ENCODE data around the gene CYB5R3.
"Not testable (repeated sequence)": the region's sequence is repeated elsewhere in the genome, so short reads cannot be mapped to it uniquely, and the experiment has no call there.

The CYB5R3 gene

GRCh38 chr22:42622061-42622710 is 27.0 kb downstream of the CYB5R3 start:
- Histone ChIP-seq H3K9me3 (no peaks in the 10 kb centered on the region), H3K27ac (no peak overlapping the region), H3K4me1 (ENCODE audit: control insufficient read depth in 1 of 2, insufficient read depth in 1 of 2, low read depth in 1 of 2, low read length in 1 of 2) (peaks cover 10 to 23% of the 10 kb centered on the region in 2 experiments), H3K4me3 (ENCODE audit: low read depth in 1 of 2, low read length in 1 of 2) (no peak overlapping the region), H3K27me3 (no peaks in the 10 kb centered on the region), H3K36me3 (peaks cover 57% of the 10 kb centered on the region)
- TF ChIP-seq, protein P1, sequence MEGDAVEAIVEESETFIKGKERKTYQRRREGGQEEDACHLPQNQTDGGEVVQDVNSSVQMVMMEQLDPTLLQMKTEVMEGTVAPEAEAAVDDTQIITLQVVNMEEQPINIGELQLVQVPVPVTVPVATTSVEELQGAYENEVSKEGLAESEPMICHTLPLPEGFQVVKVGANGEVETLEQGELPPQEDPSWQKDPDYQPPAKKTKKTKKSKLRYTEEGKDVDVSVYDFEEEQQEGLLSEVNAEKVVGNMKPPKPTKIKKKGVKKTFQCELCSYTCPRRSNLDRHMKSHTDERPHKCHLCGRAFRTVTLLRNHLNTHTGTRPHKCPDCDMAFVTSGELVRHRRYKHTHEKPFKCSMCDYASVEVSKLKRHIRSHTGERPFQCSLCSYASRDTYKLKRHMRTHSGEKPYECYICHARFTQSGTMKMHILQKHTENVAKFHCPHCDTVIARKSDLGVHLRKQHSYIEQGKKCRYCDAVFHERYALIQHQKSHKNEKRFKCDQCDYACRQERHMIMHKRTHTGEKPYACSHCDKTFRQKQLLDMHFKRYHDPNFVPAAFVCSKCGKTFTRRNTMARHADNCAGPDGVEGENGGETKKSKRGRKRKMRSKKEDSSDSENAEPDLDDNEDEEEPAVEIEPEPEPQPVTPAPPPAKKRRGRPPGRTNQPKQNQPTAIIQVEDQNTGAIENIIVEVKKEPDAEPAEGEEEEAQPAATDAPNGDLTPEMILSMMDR (IDR thresholded peaks at IDR 0.05), result no peak

GRCh38 chr22:42621505-42622002 is 27.6 kb downstream of the CYB5R3 start:
- H3K27me3 ChIP-seq, result no peaks in the 10 kb centered on the region
- H3K4me1 ChIP-seq (ENCODE audit: control insufficient read depth in 1 of 2, insufficient read depth in 1 of 2, low read depth in 1 of 2, low read length in 1 of 2), result peaks cover 10 to 23% of the 10 kb centered on the region in 2 experiments
- TF ChIP-seq, protein P1 (IDR thresholded peaks at IDR 0.05), result peak; percentile 82
- peaks cover 51% of the 10 kb centered on the region for H3K36me3 ChIP-seq
- H3K27ac ChIP-seq, result no peak overlapping the region
- H3K9me3 ChIP-seq, result no peaks in the 10 kb centered on the region
- no peak overlapping the region for H3K4me3 ChIP-seq (ENCODE audit: low read depth in 1 of 2, low read length in 1 of 2)

DNA sequence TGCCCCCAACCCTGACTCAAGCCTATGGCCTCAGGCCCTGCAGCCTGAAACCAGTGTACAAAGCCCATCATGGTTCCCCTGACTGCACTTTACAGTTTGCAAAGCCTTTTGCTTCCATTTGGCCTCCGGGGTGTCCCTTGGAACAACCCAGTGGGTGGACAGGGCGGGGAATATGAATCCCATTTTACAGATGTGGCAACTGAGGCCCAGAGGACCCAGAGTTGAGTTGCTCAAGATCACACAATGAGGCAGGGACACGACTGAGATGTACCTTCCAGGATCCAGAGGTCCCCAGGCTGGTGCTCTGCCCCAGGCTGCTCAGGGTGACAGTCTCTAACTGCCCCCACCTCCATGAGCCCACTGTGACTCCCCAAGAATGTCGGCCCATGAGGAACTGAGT is 29.1 kb downstream of the CYB5R3 start:
- TF ChIP-seq, protein P1 (IDR thresholded peaks at IDR 0.05), result no peak
- no peak overlapping the region for H3K4me3 ChIP-seq (ENCODE audit: low read depth in 1 of 2, low read length in 1 of 2)
- peaks cover 21 to 35% of the 10 kb centered on the region in 2 experiments for H3K4me1 ChIP-seq (ENCODE audit: control insufficient read depth in 1 of 2, insufficient read depth in 1 of 2, low read depth in 1 of 2, low read length in 1 of 2)
- no peaks in the 10 kb centered on the region for H3K27me3 ChIP-seq
- no peaks in the 10 kb centered on the region for H3K9me3 ChIP-seq
- no peak overlapping the region for H3K27ac ChIP-seq
- H3K36me3 ChIP-seq, result peaks cover 36% of the 10 kb centered on the region

DNA sequence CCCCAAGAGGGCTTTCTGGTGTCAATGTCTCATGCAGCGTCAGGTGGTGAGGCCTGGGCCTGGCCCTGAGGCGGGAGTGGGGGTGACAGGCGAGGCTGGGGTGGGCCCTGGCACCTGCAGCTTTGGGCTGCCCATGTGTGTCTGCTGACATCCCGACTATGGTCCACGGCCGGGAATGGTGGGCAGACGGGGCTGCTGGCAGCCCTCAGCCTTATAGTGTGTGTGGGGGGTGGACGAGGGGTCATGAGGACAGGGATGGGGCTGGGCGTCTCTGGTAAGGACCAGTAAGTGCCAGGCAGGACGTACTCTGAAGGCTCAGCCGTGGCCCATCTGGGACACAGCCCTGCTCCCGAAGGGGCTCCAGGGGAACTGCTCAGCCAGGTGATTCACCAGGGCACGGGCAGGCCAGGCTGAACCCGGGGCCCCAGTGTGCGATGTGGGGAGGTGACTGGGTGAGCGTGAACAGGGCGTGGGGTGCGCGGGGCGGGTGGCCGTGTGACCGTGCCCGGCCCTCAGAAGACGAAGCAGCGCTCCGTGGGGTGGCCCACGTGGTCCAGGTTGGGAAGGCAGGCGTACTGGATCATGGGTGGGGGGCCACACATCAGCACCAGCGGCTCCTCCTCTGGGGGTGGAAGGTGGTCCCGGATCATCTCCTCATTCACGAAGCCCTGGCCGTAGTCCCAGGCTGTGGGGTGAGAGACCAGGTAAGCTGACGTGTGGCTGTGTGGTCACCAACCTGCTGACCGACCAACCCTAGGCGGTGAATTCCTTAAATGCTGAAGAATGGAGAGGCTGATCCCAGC is 29.7 kb downstream of the CYB5R3 start:
- Histone ChIP-seq H3K4me1 (ENCODE audit: control insufficient read depth in 1 of 2, insufficient read depth in 1 of 2, low read depth in 1 of 2, low read length in 1 of 2) (peaks cover 21 to 31% of the 10 kb centered on the region in 2 experiments), H3K4me3 (ENCODE audit: low read depth in 1 of 2, low read length in 1 of 2) (no peak overlapping the region), H3K36me3 (peaks cover 32% of the 10 kb centered on the region), H3K27ac (no peak overlapping the region), H3K9me3 (no peaks in the 10 kb centered on the region), H3K27me3 (no peaks in the 10 kb centered on the region)
- TF ChIP-seq, protein P1 (IDR thresholded peaks at IDR 0.05), result no peak

- Histone ChIP-seq H3K27ac (no peak overlapping the region), H3K27me3 (no peaks in the 10 kb centered on the region), H3K36me3 (peaks cover 16% of the 10 kb centered on the region), H3K4me1 (ENCODE audit: control insufficient read depth in 1 of 2, insufficient read depth in 1 of 2, low read depth in 1 of 2, low read length in 1 of 2) (peaks cover 31 to 33% of the 10 kb centered on the region in 2 experiments), H3K9me3 (no peaks in the 10 kb centered on the region), H3K4me3 (ENCODE audit: low read depth in 1 of 2, low read length in 1 of 2) (no peak overlapping the region)
- TF ChIP-seq, protein P1 (IDR thresholded peaks at IDR 0.05), result no peak
Measured at GRCh38 chr22:42617155-42617983, 31.8 kb downstream of the CYB5R3 start.

DNA sequence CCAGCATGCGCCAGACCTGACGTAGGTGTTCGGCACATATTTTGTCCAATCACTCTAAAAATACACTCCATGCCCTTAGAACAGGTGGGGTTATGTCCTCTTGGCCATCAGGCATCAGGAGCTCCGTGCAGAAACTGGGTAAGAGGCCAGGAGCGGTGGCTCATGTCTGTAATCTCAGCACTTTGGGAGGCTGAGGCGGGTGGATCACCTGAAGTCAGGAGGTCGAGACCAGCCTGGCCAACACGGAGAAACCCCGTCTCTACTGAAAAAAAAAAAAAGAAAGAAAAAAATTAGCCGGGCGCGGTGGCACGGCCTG is 33.4 kb downstream of the CYB5R3 start:
- H3K4me3 ChIP-seq (ENCODE audit: low read depth in 1 of 2, low read length in 1 of 2), result peak overlapping the region; percentile 78 to 80
- H3K4me1 ChIP-seq (ENCODE audit: control insufficient read depth in 1 of 2, insufficient read depth in 1 of 2, low read depth in 1 of 2, low read length in 1 of 2), result peaks cover 34 to 39% of the 10 kb centered on the region in 2 experiments

More for the DNA sequence above, 33.4 kb downstream of the CYB5R3 start:
- Histone ChIP-seq H3K27ac (peak overlapping the region; percentile 99), H3K36me3 (peaks cover 28% of the 10 kb centered on the region)
- not testable (repeated sequence) for H3K27me3 ChIP-seq, H3K9me3 ChIP-seq

Measured in neutrophil (primary cell).